Lung microvascular endothelial cell (primary cell): ENCODE measurements around the gene TPP1. TPM values are rescaled to one million over a fixed set of nuclear protein-coding genes. Genes with fewer than 3 reads are reported as not detected.

Experiments
- DNase-seq, 2 donors: peaks; one replicate each; pipeline versions ENCODE4 v3.0.0 to v3.0.0-alpha.2; 2010; ENCODE audit warnings: low read depth in 2 of 2
- total RNA-seq: library from RNA; depleted of rRNA; stranded (reverse); fragments of >200 nt; gene quantifications from 2 replicates; pipeline ENCODE4 v1.2.1, GENCODE V29; 2014

TPP1 gene
- total RNA-seq, 1 donor from 2014 or later = 69.2 TPM

GRCh38 chr11:6611963-6612212 lies 7.3 kb downstream of the TPP1 start:
- no peak for DNase-seq

GRCh38 chr11:6611092-6611962 lies 7.9 kb downstream of the TPP1 start:
- DNase-seq = peak; percentile 46

GRCh38 chr11:6610591-6610990 lies 8.6 kb downstream of the TPP1 start:
- no peak for DNase-seq

DNA sequence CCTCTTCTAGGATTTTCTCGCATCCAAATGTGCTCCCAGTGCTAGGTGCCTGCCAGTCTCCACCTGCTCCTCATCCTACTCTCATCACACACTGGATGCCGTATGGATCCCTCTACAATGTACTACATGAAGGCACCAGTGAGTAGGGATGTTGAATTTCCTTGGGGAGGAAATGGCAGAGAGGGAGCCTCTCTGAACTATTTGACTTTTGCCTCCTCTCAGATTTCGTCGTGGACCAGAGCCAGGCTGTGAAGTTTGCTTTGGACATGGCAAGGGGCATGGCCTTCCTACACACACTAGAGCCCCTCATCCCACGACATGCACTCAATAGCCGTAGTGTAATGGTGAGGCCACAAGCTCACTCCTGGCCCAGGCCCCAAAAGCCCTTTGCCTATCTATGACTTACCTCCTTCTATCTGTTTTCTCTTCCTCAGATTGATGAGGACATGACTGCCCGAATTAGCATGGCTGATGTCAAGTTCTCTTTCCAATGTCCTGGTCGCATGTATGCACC lies 9.7 kb downstream of the TPP1 start:
- no peak for DNase-seq

DNA sequence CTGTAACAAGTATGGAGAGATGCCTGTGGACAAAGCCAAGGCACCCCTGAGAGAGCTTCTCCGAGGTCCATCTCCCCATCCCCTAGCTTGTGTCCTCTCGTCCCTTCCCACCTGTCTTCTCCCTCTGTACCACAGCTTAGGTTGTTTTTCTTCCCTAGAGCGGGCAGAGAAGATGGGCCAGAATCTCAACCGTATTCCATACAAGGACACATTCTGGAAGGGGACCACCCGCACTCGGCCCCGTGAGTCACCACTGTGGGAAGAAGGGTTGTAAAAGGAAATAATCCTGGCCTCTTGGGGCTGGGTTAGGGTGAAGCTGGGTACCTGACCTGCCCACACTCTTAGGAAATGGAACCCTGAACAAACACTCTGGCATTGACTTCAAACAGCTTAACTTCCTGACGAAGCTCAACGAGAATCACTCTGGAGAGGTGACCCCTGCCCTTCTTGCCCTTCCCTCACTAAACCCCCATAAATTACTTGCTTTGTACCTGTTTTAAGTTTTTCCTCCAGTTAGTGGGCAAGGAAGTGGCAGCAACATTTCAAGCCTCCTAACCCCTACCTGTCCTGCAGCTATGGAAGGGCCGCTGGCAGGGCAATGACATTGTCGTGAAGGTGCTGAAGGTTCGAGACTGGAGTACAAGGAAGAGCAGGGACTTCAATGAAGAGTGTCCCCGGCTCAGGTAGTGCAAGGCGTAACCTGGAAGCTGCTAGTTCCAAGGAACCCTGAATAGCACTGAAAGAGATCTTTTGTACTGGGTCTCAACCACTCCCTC lies 10.3 kb downstream of the TPP1 start:
- no peak for DNase-seq

- DNase-seq = no peak
These were observed 11.2 kb downstream of the TPP1 start for GRCh38 chr11:6608011-6608410.

DNA sequence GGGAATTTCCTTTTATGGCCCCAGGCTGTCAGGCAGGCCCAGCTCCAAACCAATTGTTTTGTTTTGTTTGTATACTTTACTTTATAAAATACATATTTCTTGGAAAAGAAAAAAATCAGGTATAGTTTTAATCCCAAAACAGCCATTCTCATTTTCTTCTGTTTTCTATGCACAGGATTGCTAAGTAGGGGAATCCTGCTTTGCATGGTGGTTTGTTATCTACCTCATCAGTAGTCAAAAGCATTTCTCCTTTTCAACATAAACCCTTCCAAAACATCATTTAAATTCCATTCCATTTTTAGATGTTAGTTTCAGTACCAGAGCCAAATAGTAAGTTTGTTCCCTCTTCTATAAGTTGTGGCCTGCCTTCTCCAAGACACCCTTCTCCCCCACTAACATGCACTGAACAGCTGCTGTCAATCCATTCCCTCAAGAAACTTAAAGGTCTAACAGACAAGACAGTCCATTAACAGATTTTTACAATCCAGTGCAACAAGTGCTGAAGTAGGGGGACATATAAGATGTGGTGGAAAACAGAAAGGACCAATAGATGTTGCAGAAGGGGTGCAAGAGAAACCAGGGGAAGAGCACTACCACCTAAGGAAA lies 11.9 kb downstream of the TPP1 start:
- DNase-seq = no peak

- DNase-seq = peak; percentile 89 to 95
These were observed 12.6 kb downstream of the TPP1 start for GRCh38 chr11:6606471-6607189.

DNA sequence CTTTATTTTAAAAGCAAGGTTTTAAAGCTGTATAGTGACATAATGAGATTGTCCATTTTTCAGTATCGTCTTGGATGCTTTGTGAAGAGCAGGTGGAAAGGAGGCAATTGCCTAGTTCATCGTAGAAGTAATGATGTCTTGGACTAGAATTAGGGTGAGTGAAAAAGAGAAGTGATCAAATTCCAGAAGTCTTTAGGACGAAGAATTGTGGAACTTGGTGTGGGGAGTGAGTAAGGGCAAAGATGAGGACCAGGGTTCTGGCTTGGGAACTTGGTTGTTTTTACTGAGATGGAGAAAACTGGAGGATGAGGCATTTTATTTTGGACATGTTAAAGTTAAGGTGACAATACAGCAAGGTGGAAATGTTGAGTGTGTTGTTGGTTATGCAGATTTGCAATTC lies 14.4 kb downstream of the TPP1 start:
- no peak for DNase-seq

DNA sequence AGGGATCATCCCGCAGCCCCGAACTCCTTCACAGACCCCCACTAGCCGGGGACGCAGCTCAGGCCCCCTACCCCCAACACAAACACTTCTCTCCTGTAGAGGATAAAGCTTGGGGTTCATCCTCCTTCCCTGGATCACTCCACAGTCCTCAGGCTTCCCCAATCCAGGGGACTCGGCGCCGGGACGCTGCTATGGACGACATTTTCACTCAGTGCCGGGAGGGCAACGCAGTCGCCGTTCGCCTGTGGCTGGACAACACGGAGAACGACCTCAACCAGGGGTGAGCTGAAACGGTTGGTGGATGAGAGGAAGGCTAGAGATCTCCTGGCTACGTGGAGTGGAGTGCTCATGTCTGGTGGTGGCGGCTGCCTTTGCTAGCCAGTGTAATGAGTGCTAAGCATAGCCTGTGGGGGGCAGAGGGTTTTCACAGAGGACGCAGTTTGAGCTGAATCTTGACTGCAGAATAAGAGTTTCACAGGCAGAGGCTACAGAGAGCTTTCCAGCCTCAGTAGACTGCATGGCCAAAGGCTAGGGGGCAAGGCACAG lies 15.1 kb downstream of the TPP1 start:
- DNase-seq = peak; percentile 77 to 81

DNA sequence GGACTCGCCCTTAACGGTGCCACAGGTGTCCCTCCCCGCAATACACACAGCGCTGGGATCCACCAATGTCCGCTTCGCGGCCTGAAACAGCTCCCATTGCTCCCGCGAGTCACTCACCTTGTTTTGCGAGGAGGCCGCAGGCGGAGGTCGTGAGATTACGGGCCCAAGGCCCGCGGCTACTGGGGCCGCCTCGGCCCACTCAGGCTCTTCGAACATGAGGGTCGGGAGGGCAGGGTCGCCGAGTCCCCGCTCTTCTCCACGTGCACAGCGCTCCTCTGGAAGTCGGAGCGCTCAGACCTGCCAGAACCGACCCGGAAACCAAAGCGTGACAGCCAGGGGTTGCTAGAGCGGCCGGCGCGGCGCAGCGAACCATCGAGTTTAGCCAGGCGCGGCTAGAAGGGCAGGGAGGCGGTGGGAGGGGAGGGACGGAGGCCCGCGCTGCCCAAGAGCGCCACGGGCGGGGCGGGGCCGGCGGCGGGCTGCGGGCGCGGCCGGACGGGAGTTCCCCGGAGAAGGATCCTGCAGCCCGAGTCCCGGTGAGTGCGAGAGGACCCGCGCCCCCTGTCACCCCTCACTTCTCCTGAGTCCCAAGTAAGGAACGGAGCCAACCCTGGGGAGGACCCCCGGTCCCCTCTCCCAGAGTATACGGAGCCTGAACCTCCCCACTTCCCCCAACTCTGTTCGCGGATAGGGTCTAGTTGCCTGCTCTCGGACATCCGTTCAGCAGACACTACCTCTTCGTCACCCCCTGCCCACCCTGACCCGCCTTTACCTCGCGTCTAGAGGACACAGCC lies 15.7 kb downstream of the TPP1 start, which contains the start of the genes ILK and RRP8:
ILK (plus strand) TSS at position 488 of the 794 bp plus-strand sequence. CDS start 498 bp downstream, outside the sequence.
RRP8 (minus strand) TSS at position 330 of the 794 bp plus-strand sequence; CDS start at position 216, 114 bp downstream.
- DNase-seq = peak; percentile 94 to 95

DNA sequence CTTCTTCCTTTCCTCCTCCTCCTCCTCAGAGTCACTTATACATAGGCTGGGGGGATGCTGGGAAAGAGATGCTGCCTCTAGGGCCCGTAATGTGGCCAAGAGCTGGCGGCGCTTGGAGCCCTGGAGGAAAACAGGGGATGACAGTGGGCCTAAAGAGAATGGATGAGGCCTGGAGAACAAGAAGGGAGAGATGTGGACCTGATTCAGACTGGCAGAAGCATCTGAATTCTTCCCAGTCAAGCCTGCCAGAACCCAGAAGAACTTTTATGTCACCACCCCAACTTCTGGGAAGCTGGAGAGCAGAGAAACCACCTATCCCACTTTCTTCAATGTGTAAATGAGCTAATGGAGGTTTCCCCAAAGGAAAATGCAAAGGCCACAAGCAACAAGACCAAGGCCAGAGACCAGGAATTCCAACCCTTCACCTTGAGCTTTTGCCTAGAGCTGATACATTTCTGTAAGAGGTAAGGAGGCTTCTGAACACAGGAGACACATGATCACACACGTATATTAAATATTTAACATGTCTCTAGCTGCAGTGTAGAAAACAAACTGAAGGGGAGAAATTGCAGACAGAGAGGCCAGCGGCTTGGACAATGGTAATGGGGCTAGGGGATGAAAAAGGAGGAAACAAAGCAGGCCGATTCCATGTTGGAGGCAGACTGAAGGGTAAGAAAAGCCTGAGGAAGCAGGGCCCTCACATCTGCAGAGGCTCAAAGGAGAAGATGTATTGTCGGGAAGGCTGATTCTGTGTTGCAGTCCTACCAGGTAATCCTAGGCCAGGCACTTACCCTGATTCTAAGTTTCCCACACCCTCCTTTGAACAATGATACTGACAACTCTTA lies 16.9 kb downstream of the TPP1 start:
- DNase-seq = no peak

GRCh38 chr11:6601041-6601461 lies 18.2 kb downstream of the TPP1 start:
- DNase-seq = no peak

DNA sequence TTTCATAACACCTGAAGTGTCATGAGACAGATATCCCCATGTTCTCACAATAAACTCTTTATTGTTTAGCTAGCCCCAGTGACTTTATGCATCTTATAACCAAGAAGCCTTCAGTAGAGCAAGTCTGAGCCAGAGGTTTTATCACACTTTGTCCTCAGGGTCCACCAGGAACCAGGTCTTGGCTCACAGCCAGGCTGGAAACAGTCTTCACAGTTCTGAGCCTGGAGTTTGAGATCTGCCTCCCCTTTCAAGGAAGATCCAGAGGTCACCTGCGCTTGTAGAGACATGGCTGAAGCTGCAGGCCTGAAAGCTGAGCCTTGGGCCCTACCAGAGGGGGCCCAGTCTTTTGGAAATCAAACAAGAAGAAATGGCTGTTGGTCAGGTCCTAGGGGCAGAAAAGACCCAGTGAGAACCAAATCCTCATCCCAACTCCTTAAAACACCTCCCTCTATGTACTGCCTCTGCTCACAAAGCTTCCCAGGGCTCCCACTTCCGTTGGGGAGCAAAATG lies 19.3 kb downstream of the TPP1 start:
- DNase-seq = no peak

GRCh38 chr11:6599449-6599848 lies 19.8 kb downstream of the TPP1 start:
- no peak for DNase-seq

DNA sequence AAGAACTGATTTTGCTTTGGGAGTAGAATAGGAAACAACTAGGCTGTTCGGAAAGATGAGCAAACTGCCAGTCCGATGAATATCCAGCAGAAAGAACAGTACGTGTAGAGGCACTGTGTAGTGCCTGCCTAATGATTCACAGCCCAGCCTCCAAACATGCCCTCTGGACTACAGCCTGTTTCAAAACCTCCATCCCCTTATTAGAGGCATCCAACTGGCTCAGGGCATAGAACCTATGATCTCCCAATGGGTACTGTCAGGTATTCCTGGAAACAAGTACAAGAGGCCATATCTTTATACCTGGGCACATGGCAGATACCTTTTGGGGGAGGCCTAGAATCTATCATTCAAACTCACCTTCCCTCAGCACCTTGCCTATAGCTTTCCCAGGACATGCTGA lies 20.7 kb downstream of the TPP1 start:
- DNase-seq = no peak

DNA sequence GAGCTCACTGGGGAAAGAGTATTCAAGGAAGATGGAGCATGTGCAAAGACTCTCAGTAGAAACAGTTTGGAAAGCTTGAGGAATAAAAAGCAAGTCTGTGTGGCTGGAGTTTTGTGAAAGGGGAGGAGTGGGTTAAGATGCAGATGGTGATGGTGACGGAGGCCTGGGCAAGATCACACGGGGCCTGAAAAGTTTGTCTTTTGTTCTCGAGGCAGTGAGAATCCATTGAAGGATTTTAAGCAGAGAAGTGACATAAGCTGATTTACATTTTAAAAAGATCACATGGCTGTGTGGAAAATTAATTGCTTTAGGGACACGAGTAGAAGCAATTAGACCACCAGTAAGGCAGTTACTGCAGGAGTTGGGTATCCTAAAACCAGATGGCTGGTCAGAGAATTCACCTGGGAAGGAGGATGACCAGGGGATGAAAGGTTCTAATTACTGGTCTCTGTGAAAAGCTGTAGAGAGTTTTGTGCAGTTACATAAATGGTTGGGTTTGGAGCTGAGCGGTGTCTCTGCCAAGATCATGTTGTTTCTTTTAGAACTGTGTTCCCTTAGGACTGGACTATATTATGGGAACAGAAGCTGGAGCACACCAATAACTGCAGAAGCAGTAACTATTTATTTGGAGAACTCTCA lies 22.9 kb downstream of the TPP1 start:
- DNase-seq = no peak

DNA sequence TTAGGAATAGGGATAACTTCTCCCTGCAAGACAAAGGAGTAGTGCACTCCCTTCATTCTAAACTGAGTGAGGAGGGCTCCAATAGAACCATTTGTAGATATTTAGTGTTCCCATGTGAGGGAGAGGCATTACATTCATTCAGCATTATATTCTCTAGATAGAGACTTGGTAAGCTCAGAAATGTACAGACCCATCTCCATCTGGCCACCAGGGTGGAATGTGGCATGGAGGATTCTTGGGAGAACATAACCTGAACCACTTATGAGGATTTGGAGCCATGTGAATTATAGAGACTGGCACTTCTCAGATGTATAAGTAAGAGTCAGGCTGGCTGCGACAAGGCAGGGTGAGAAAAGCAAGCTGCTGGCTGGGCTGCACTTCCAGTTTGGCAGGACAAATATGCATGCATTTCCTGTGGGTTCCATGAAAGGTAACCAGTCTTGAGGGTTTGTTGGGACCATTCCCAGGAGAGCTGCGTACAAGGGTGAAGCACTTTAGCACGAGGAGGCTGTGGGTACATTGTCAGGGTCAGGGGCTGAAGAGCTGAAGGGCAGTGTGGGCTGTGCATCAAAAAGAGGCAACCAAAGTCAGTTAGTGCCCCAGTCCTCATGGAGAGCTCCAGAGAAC lies 25.0 kb downstream of the TPP1 start:
- DNase-seq = no peak
